A549 (cell line): ENCODE measurements around the gene SLC6A12. TPM values are rescaled to one million over a fixed set of nuclear protein-coding genes. Genes with fewer than 3 reads are reported as not detected.

Experiments
- ATAC-seq, 2 experiments: fragments of 200-7000 bp in 1 of 2; fragments of >200 bp in 1 of 2; cut with Nextera tagmentation in 1 of 2; cut with Tn5 transposase in 1 of 2; 3 replicates each; pipeline versions ENCODE4 v1.8.0 to v1.9.1; 2018 to 2020; ENCODE audit warnings: mild to moderate bottlenecking in 1 of 2, moderate library complexity in 1 of 2
- CTCF ChIA-PET: fragments of 300-600 bp; sonication (Branson Sonifier 250); formaldehyde crosslinking; extraction: SDS; loops from one replicate; lab custom pipeline; 2021; ENCODE audit warnings: antibody characterized with exemption, inconsistent platforms; lab: Yijun Ruan, JAX
- POLR2A ChIA-PET: fragments of 350-600 bp; formaldehyde crosslinking; extraction: SDS; loops from one replicate; lab custom pipeline; 2021; ENCODE audit warnings: antibody characterized with exemption, inconsistent platforms; lab: Yijun Ruan, JAX
- DNase-seq, 2 experiments: peaks; one replicate each; pipeline versions ENCODE4 v3.0.0 to v3.0.0-alpha.2; 2011 to 2016; ENCODE audit warnings: low read depth in 1 of 2, low spot score in 1 of 2
- FAIRE-seq: peaks from 2 replicates; lab custom pipeline; 2011; peaks lifted over from hg19 to GRCh38; lab: Jason Lieb, UNC
- H3K27ac ChIP-seq, 2 experiments: fragments of >200 bp; sonication (Bioruptor Twin); formaldehyde crosslinking; 3 replicates each; pipeline ENCODE4 v1.5.1; 2016 to 2017
- H3K4me1 ChIP-seq: fragments of >200 bp; sonication (Bioruptor Twin); formaldehyde crosslinking; 3 replicates; pipeline ENCODE4 v1.6.1; 2016
- H3K4me2 ChIP-seq: fragments of >200 bp; sonication (Bioruptor Twin); formaldehyde crosslinking; 3 replicates; pipeline ENCODE4 v1.6.1; 2016
- H3K4me3 ChIP-seq: fragments of >200 bp; sonication (Bioruptor Twin); formaldehyde crosslinking; 3 replicates; pipeline ENCODE4 v1.5.1; 2016
- H3K9me3 ChIP-seq: fragments of >200 bp; sonication (Bioruptor Twin); formaldehyde crosslinking; 3 replicates; pipeline ENCODE4 v1.6.1; 2016
- BHLHE40 ChIP-seq: IDR thresholded peaks from 2 replicates; pipeline ENCODE4 v1.6.1; 2012; ENCODE audit warnings: low read depth, low read length, inconsistent platforms
- CBX2 ChIP-seq: fragments of 200-600 bp; sonication (generic); IDR thresholded peaks from 2 replicates; pipeline ENCODE4 v1.6.1; 2016; ENCODE audit warnings: low read depth, mild to moderate bottlenecking, borderline replicate concordance
- CBX8 ChIP-seq: fragments of 200-600 bp; sonication (generic); IDR thresholded peaks from 2 replicates; pipeline ENCODE4 v1.6.1; 2016
- CEBPB ChIP-seq, 2 experiments: fragments of >200 bp in 1 of 2; sonication (Bioruptor Twin) in 1 of 2; formaldehyde crosslinking in 1 of 2; IDR thresholded peaks; 2 replicates each; pipeline ENCODE4 v1.6.1; 2012 to 2016
- EHF ChIP-seq: fragments of 250-450 bp; sonication (Bioruptor Pico); IDR thresholded peaks from 2 replicates; pipeline ENCODE4 v1.5.0; 2020; ENCODE audit warnings: mild to moderate bottlenecking
- ESRRA ChIP-seq: fragments of 150-350 bp; IDR thresholded peaks from 2 replicates; pipeline ENCODE4 v1.6.1; 2014; ENCODE audit warnings: mild to moderate bottlenecking, low read length, borderline replicate concordance
- FOSL2 ChIP-seq, 2 experiments: fragments of 450-650 bp in 1 of 2; fragments of >200 bp in 1 of 2; sonication (Bioruptor Twin) in 1 of 2; formaldehyde crosslinking; IDR thresholded peaks; 2 replicates each; pipeline versions ENCODE4 v1.5.0 to v1.6.1; 2016 to 2020; ENCODE audit warnings: mild to moderate bottlenecking in 1 of 2, moderate library complexity in 1 of 2
- GATA3 ChIP-seq: IDR thresholded peaks from 2 replicates; pipeline ENCODE4 v1.6.1; 2012; ENCODE audit warnings: borderline replicate concordance
- JUN ChIP-seq, 2 experiments: fragments of >200 bp; sonication (Bioruptor Twin); formaldehyde crosslinking; IDR thresholded peaks; 2 replicates in 1 of 2; 3 replicates in 1 of 2; pipeline ENCODE4 v1.6.1; 2016 to 2017
- KDM5A ChIP-seq: fragments of 200-600 bp; sonication (generic); IDR thresholded peaks from 2 replicates; pipeline ENCODE4 v1.6.1; 2016; ENCODE audit warnings: antibody characterized with exemption, mild to moderate bottlenecking
- MAX ChIP-seq: IDR thresholded peaks from 2 replicates; pipeline ENCODE4 v1.6.1; 2012
- MYC ChIP-seq: IDR thresholded peaks from 2 replicates; pipeline ENCODE4 v1.6.1; 2012; ENCODE audit warnings: mild to moderate bottlenecking, inconsistent platforms, low read length, improper control_type of control experiment, borderline replicate concordance
- RARB ChIP-seq: fragments of 250-450 bp; sonication (Bioruptor Pico); IDR thresholded peaks from 2 replicates; pipeline ENCODE4 v1.8.0; 2021; ENCODE audit warnings: mild to moderate bottlenecking, moderate library complexity
- RFX5 ChIP-seq: fragments of 450-650 bp; IDR thresholded peaks from 2 replicates; pipeline ENCODE4 v1.7.1; 2014; ENCODE audit warnings: antibody characterized with exemption, mild to moderate bottlenecking, moderate library complexity
- SREBF2 ChIP-seq: fragments of 450-650 bp; IDR thresholded peaks from 2 replicates; pipeline ENCODE4 v1.6.1; 2014; ENCODE audit warnings: mild to moderate bottlenecking, moderate library complexity
- TP53 ChIP-seq: fragments of 250-450 bp; sonication (Bioruptor Pico); IDR thresholded peaks from 2 replicates; pipeline ENCODE4 v1.5.0; 2021; ENCODE audit warnings: mild to moderate bottlenecking, moderate library complexity
- USF2 ChIP-seq: fragments of 450-650 bp; IDR thresholded peaks from 2 replicates; pipeline ENCODE4 v1.6.1; 2014; ENCODE audit warnings: antibody characterized with exemption
- WGBS: methylation state at CpG from one replicate; pipeline ENCODE4 v1.1.6; 2017; ENCODE audit errors: missing lambda C conversion rate; 5-methylcytosine and 5-hydroxymethylcytosine counted together
- polyA plus RNA-seq, 4 experiments: library from polyadenylated mRNA; depleted of rRNA in 3 of 4; stranded (reverse); fragments of >200 nt; fragmentation: RNase III in 1 of 4; extraction: RNeasy Plus Mini Kit Qiagen cat#74134 plus additional on column Dnase treatment in 1 of 4; gene quantifications; 2 replicates in 3 of 4; 3 replicates in 1 of 4; pipeline ENCODE4 v1.2.3, GENCODE V29; 2011 to 2017
- TF ChIP-seq, protein P1 (sequence below): IDR thresholded peaks from 2 replicates; pipeline ENCODE4 v1.6.1; 2012
- TF ChIP-seq, protein P2 (sequence below): fragments of >200 bp; sonication (Bioruptor Twin); formaldehyde crosslinking; IDR thresholded peaks from 3 replicates; pipeline ENCODE4 v1.5.1; 2016

The SLC6A12 gene
- polyA plus RNA-seq, 2 of the 4 experiments (the other 2 are of a cell fraction) = 0.78 to 4.4 TPM

DNA sequence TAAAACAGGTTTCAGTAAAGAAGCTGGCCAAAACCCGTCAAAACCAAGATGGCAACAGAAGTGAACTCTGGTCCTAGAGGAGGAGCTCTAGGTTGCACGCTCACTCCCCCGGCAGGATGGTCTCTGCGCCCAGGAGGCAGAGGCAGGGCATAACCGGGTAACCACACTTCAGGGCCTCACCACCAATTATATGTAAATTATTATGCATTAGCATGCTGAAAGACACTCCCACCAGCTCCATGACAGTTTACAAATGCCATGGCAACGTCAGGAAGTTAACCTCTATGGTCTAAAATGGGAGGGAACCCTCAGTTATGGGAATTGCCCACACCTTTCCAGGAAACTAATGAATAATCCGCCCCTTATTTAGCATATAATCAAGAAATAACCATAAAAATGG lies 20.1 kb upstream of the SLC6A12 start:
- no peak for ATAC-seq
- no peak for TF ChIP-seq RARB (CRISPR knock-in tag)
- TF ChIP-seq MYC = no peak
- TF ChIP-seq RFX5 = no peak
- TF ChIP-seq CEBPB (IDR thresholded peaks at IDR 0.05) = no peak
- TF ChIP-seq CBX2 = no peak
- no peak for TF ChIP-seq BHLHE40
- TF ChIP-seq CBX8 = no peak
- TF ChIP-seq JUN (IDR thresholded peaks at IDR 0.05) = no peak
- TF ChIP-seq USF2 = no peak
- no peak for TF ChIP-seq ESRRA
- no peak for TF ChIP-seq MAX
- no peak for TF ChIP-seq KDM5A
- TF ChIP-seq, protein P1, sequence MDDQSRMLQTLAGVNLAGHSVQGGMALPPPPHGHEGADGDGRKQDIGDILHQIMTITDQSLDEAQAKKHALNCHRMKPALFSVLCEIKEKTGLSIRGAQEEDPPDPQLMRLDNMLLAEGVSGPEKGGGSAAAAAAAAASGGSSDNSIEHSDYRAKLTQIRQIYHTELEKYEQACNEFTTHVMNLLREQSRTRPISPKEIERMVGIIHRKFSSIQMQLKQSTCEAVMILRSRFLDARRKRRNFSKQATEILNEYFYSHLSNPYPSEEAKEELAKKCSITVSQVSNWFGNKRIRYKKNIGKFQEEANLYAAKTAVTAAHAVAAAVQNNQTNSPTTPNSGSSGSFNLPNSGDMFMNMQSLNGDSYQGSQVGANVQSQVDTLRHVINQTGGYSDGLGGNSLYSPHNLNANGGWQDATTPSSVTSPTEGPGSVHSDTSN = no peak
- TF ChIP-seq, protein P2, sequence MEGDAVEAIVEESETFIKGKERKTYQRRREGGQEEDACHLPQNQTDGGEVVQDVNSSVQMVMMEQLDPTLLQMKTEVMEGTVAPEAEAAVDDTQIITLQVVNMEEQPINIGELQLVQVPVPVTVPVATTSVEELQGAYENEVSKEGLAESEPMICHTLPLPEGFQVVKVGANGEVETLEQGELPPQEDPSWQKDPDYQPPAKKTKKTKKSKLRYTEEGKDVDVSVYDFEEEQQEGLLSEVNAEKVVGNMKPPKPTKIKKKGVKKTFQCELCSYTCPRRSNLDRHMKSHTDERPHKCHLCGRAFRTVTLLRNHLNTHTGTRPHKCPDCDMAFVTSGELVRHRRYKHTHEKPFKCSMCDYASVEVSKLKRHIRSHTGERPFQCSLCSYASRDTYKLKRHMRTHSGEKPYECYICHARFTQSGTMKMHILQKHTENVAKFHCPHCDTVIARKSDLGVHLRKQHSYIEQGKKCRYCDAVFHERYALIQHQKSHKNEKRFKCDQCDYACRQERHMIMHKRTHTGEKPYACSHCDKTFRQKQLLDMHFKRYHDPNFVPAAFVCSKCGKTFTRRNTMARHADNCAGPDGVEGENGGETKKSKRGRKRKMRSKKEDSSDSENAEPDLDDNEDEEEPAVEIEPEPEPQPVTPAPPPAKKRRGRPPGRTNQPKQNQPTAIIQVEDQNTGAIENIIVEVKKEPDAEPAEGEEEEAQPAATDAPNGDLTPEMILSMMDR = no peak
- no peak for TF ChIP-seq FOSL2 (IDR thresholded peaks at IDR 0.05)
- TF ChIP-seq FOSL2 (CRISPR knock-in tag; IDR thresholded peaks at IDR 0.05) = no peak
- no peak for TF ChIP-seq EHF (CRISPR knock-in tag)
- Histone ChIP-seq H3K4me3 (no peak overlapping the region), H3K4me2 (no peak overlapping the region), H3K9me3 (peaks cover 2% of the 10 kb centered on the region; the same call in 1 of the 3 replicates), H3K27ac (no peak overlapping the region), H3K4me1 (0 out of 3 replicates have a peak, but pooled peaks cover 4% of the 10 kb centered on the region)
- no peak for FAIRE-seq
- CTCF ChIA-PET = interaction anchor here (1.8 to 5.3 kb wide), 2 partner anchors 11 to 24 kb away, joined by 3 to 19 read pairs; no protein-coding TSS in a partner anchor
- POLR2A ChIA-PET = no interaction called here
- DNase-seq = no peak
- 62% methylated on average over 7 of the region's 7 CpGs for WGBS

GRCh38 chr12:233615-233968 lies 19.6 kb upstream of the SLC6A12 start:
- FAIRE-seq = no peak
- H3K4me2 ChIP-seq = no peak overlapping the region
- ChIA-PET POLR2A (no interaction called here), CTCF (interaction anchor here (1.8 to 5.3 kb wide), 2 partner anchors 10 to 23 kb away, joined by 3 to 19 read pairs; no protein-coding TSS in a partner anchor)
- H3K4me1 ChIP-seq = 0 out of 3 replicates have a peak, but pooled peaks cover 4% of the 10 kb centered on the region
- no peak for DNase-seq
- 87% methylated on average over 3 of the region's 3 CpGs for WGBS
- TF ChIP-seq GATA3 (no peak), ESRRA (no peak), SREBF2 (no peak), TP53 (no peak)
- TF ChIP-seq, protein P2 = no peak
- H3K27ac ChIP-seq = no peak overlapping the region
- H3K9me3 ChIP-seq = peaks cover 2% of the 10 kb centered on the region; the same call in 1 of the 3 replicates
- H3K4me3 ChIP-seq = no peak overlapping the region
- no peak for ATAC-seq
